HCT116 (cell line): ENCODE data around the gene SERTAD2. TPM values are rescaled to one million over a fixed set of nuclear protein-coding genes. Genes with fewer than 3 reads are reported as not detected.

Experiments
- ATAC-seq: fragments of 200-7000 bp; cut with Tn5 transposase; 2 replicates; pipeline ENCODE4 v1.9.1; 2020; ENCODE audit warnings: mild to moderate bottlenecking, moderate library complexity
- BruUV-seq: library from RNA; stranded (reverse); fragments of 400-500 nt; replicated peaks from 2 replicates; lab custom pipeline; 2021; lab: Mats Ljungman, UMichigan
- CTCF ChIA-PET: fragments of 300-600 bp; sonication (Branson Sonifier 250); formaldehyde crosslinking; loops from one replicate; lab custom pipeline; 2021; ENCODE audit warnings: antibody characterized with exemption; lab: Charles Lee
- POLR2A ChIA-PET: fragments of 300-600, 350-600 bp; sonication (Branson Sonifier 250); formaldehyde crosslinking; loops from one replicate; lab custom pipeline; 2021; ENCODE audit warnings: antibody characterized with exemption; lab: Charles Lee
- RAD21 ChIA-PET, 2 experiments: fragments of 300-600 bp; sonication (Branson Sonifier 250); formaldehyde crosslinking; loops; one replicate each; lab custom pipeline; 2023; ENCODE audit warnings: low total read pairs in 2 of 2; ENCODE audit not compliant: uncharacterized antibody in 2 of 2, unreplicated experiment in 2 of 2, low non-redundant PET in 1 of 2; lab: Charles Lee
- DNase-seq: peaks from one replicate; pipeline ENCODE4 v3.0.0-alpha.2; 2010; ENCODE audit warnings: low read depth, low spot score
- H2AFZ ChIP-seq: fragments of 200-600 bp; shearing (Covaris generic), sonication (generic); 2 replicates; pipeline ENCODE4 v1.6.1; 2017; ENCODE audit warnings: low read depth, mixed run types, mixed read lengths, antibody characterized with exemption, low read length; ENCODE audit not compliant: poor library complexity, severe bottlenecking
- H3K27ac ChIP-seq: 2 replicates; pipeline ENCODE4 v1.5.1; 2012; ENCODE audit warnings: low read depth, low read length
- H3K27me3 ChIP-seq: fragments of 200-600 bp; sonication (generic); 2 replicates; pipeline ENCODE4 v1.6.1; 2016; ENCODE audit warnings: mixed run types, low read length, mixed read lengths; ENCODE audit not compliant: insufficient read depth
- H3K36me3 ChIP-seq, 2 experiments: fragments of 200-500 bp in 1 of 2; fragments of 200-600 bp in 1 of 2; sonication (Bioruptor generic) in 1 of 2; sonication (generic) in 1 of 2; 2 replicates each; pipeline versions ENCODE4 v1.5.1 to v1.6.1; 2014 to 2016; ENCODE audit warnings: low read length in 2 of 2, inconsistent platforms in 1 of 2, mixed read lengths in 1 of 2, mixed run types in 1 of 2; ENCODE audit not compliant: insufficient read depth in 2 of 2, control insufficient read depth in 1 of 2
- H3K4me1 ChIP-seq, 2 experiments: fragments of 200-600 bp in 1 of 2; sonication (generic) in 1 of 2; 2 replicates each; pipeline versions ENCODE4 v1.5.1 to v1.6.1; 2012 to 2017; ENCODE audit warnings: low read length in 2 of 2, inconsistent platforms in 1 of 2, mild to moderate bottlenecking in 1 of 2, mixed read lengths in 1 of 2, mixed run types in 1 of 2, moderate library complexity in 1 of 2; ENCODE audit not compliant: insufficient read depth in 2 of 2, control insufficient read depth in 1 of 2
- H3K4me2 ChIP-seq: fragments of 200-600 bp; sonication (generic); 2 replicates; pipeline ENCODE4 v1.6.1; 2017; ENCODE audit warnings: mixed run types, low read length, mixed read lengths
- H3K4me3 ChIP-seq, 2 experiments: fragments of 200-600 bp in 1 of 2; sonication (generic) in 1 of 2; replicated peaks in 1 of 2; 2 replicates each; pipeline ENCODE4 v1.5.1; 2011 to 2016; ENCODE audit warnings: low read length in 2 of 2, control low read depth in 1 of 2, low read depth in 1 of 2, mild to moderate bottlenecking in 1 of 2, mixed read lengths in 1 of 2, mixed run types in 1 of 2
- H3K79me2 ChIP-seq: fragments of 200-600 bp; sonication (generic); 2 replicates; pipeline ENCODE4 v1.6.1; 2017; ENCODE audit warnings: mild to moderate bottlenecking, mixed run types, low read length, moderate library complexity, mixed read lengths; ENCODE audit not compliant: insufficient read depth
- H3K9ac ChIP-seq: fragments of 200-600 bp; sonication (generic); 2 replicates; pipeline ENCODE4 v1.6.1; 2016; ENCODE audit warnings: low read length, mixed read lengths
- H3K9me2 ChIP-seq: fragments of 200-600 bp; sonication (generic), shearing (Covaris generic); 2 replicates; pipeline ENCODE4 v1.6.1; 2017; ENCODE audit warnings: mixed run types, mild to moderate bottlenecking, moderate library complexity; ENCODE audit not compliant: insufficient read depth
- H3K9me3 ChIP-seq, 2 experiments: fragments of 200-500 bp in 1 of 2; fragments of 200-600 bp in 1 of 2; sonication (Bioruptor generic) in 1 of 2; sonication (generic) in 1 of 2; 2 replicates each; pipeline ENCODE4 v1.6.1; 2014 to 2017; ENCODE audit warnings: low read length in 2 of 2, mixed read lengths in 2 of 2, inconsistent platforms in 1 of 2, low read depth in 1 of 2, mild to moderate bottlenecking in 1 of 2, mixed run types in 1 of 2, moderate library complexity in 1 of 2; ENCODE audit not compliant: control insufficient read depth in 1 of 2, insufficient read depth in 1 of 2
- H4K20me1 ChIP-seq: fragments of 200-600 bp; sonication (generic), shearing (Covaris generic); 2 replicates; pipeline ENCODE4 v1.6.1; 2017; ENCODE audit warnings: mixed run types, mild to moderate bottlenecking, moderate library complexity; ENCODE audit not compliant: insufficient read depth
- JUND ChIP-seq: IDR thresholded peaks from 2 replicates; pipeline ENCODE4 v1.6.1; 2012
- SRF ChIP-seq: IDR thresholded peaks from 2 replicates; pipeline ENCODE4 v1.6.1; 2012; ENCODE audit warnings: low read depth
- YY1 ChIP-seq: IDR thresholded peaks from 2 replicates; pipeline ENCODE4 v1.6.1; 2011; ENCODE audit warnings: low read length, low read depth, moderate library complexity, mild to moderate bottlenecking; ENCODE audit not compliant: insufficient replicate concordance; ENCODE audit errors: extremely low read depth
- ZBTB33 ChIP-seq: IDR thresholded peaks from 2 replicates; pipeline ENCODE4 v1.6.1; 2011; ENCODE audit warnings: mild to moderate bottlenecking, low read length, moderate library complexity; ENCODE audit not compliant: insufficient replicate concordance; ENCODE audit errors: extremely low read depth
- intact Hi-C: fragments of 100-400 bp; cut with micrococcal nuclease; formaldehyde crosslinking; loops from 2 replicates; pipeline ENCODE4 v1.10.0; 2022
- total RNA-seq: library from RNA; stranded (reverse); gene quantifications from one replicate; pipeline ENCODE4 v1.2.1, GENCODE V29; 2021; ENCODE audit not compliant: unreplicated experiment

Gene SERTAD2
- total RNA-seq, 1 experiment from 2014 or later: 80.1 TPM

GRCh38 chr2:64607381-64608304 lies 46.1 kb downstream of the SERTAD2 start (continued):
- no peak for TF ChIP-seq ZBTB33
- TF ChIP-seq SRF: no peak
- TF ChIP-seq YY1: no peak

GRCh38 chr2:64606479-64607363 lies 47.0 kb downstream of the SERTAD2 start:
- H3K27me3 ChIP-seq: no peaks in the 10 kb centered on the region
- peaks cover 0 to 5% of the 10 kb centered on the region in 2 experiments; a peak in 1 of 4 replicates for H3K4me1 ChIP-seq
- intact Hi-C loops: no loop called here
- H3K36me3 ChIP-seq: no peaks in the 10 kb centered on the region
- no peak overlapping the region for H2AFZ ChIP-seq
- CTCF ChIA-PET: no interaction called here
- H3K9me2 ChIP-seq: no peaks in the 10 kb centered on the region
- peak; percentile 65 for ATAC-seq
- no peaks in the 10 kb centered on the region for H4K20me1 ChIP-seq
- no peak overlapping the region for H3K4me3 ChIP-seq
- DNase-seq: no peak
- RAD21 ChIA-PET: no interaction called here
- H3K9ac ChIP-seq: no peak overlapping the region
- H3K79me2 ChIP-seq: no peaks in the 10 kb centered on the region
- no peak overlapping the region for H3K27ac ChIP-seq
- H3K9me3 ChIP-seq: no peaks in the 10 kb centered on the region; a peak in 1 of 4 replicates
- H3K4me2 ChIP-seq: no peak overlapping the region
- no TSS peak for BruUV-seq
- POLR2A ChIA-PET: interaction anchor here (1.4 kb wide), 1 partner anchor 225 kb away, joined by 3 read pairs; no protein-coding TSS in a partner anchor
- TF ChIP-seq JUND: no peak
